K562 (cell line): ENCODE data around the gene PTGIS. TPM values are rescaled to one million over a fixed set of nuclear protein-coding genes. Genes with fewer than 3 reads are reported as not detected.

Experiments
- ILK ChIP-seq: fragments of 450-650 bp; IDR thresholded peaks from 2 replicates; pipeline ENCODE4 v1.6.1; 2016; ENCODE audit warnings: missing genetic modification characterization, low read depth, mild to moderate bottlenecking, missing compliant biosample characterization, moderate library complexity, borderline replicate concordance
- MYC ChIP-seq, 2 experiments: fragments of 250-450 bp in 1 of 2; sonication (Bioruptor Pico) in 1 of 2; IDR thresholded peaks; 2 replicates each; pipeline versions ENCODE4 v1.5.1 to v1.6.1; 2012 to 2021; ENCODE audit warnings: low read depth in 2 of 2, borderline replicate concordance in 1 of 2, improper control_type of control experiment in 1 of 2, low read length in 1 of 2, mild to moderate bottlenecking in 1 of 2, moderate library complexity in 1 of 2
- SMARCB1 ChIP-seq: IDR thresholded peaks from 2 replicates; pipeline ENCODE4 v1.6.1; 2011; ENCODE audit warnings: improper control_type of control experiment, low read depth; ENCODE audit not compliant: insufficient read length
- polyA plus RNA-seq, 8 experiments: library from polyadenylated mRNA; depleted of rRNA in 4 of 8; stranded (reverse) in 5 of 8; unstranded in 3 of 8; fragments of >200 nt; fragmentation: Nextera tagmentation in 2 of 8; fragmentation: Illumina TruSeq in 1 of 8; extraction: Ambion mirVana in 2 of 8; extraction: Trizol in 1 of 8; gene quantifications; 2 replicates each; pipeline versions ENCODE4 v1.2.1 to v1.2.3, GENCODE V29; 2011 to 2014; ENCODE audit warnings: inconsistent platforms in 1 of 8, missing spikeins in 1 of 8
- total RNA-seq, 7 experiments: library from RNA; depleted of rRNA in 6 of 7; stranded (reverse); fragments of >200 nt in 6 of 7; fragmentation: Illumina TruSeq in 2 of 7; extraction: Trizol in 2 of 7; gene quantifications; 2 replicates each; pipeline versions ENCODE4 v1.2.1 to v1.2.3, GENCODE V29; 2011 to 2021; ENCODE audit warnings: low replicate concordance in 1 of 7
- TF ChIP-seq, protein P1 (sequence below): sonication (generic); formaldehyde crosslinking; IDR thresholded peaks from 2 replicates; pipeline ENCODE4 v1.8.0; 2022; ENCODE audit warnings: missing genetic modification reagents, mild to moderate bottlenecking, borderline replicate concordance
- TF ChIP-seq, protein P2 (sequence below): fragments of 450-650 bp; IDR thresholded peaks from 2 replicates; pipeline ENCODE4 v1.6.1; 2016; ENCODE audit warnings: borderline replicate concordance

The PTGIS gene
- total and polyA plus RNA-seq, 9 of the 15 experiments (the other 6 are each of a cell fraction or from before 2014, with no cell fraction given): not detected

DNA sequence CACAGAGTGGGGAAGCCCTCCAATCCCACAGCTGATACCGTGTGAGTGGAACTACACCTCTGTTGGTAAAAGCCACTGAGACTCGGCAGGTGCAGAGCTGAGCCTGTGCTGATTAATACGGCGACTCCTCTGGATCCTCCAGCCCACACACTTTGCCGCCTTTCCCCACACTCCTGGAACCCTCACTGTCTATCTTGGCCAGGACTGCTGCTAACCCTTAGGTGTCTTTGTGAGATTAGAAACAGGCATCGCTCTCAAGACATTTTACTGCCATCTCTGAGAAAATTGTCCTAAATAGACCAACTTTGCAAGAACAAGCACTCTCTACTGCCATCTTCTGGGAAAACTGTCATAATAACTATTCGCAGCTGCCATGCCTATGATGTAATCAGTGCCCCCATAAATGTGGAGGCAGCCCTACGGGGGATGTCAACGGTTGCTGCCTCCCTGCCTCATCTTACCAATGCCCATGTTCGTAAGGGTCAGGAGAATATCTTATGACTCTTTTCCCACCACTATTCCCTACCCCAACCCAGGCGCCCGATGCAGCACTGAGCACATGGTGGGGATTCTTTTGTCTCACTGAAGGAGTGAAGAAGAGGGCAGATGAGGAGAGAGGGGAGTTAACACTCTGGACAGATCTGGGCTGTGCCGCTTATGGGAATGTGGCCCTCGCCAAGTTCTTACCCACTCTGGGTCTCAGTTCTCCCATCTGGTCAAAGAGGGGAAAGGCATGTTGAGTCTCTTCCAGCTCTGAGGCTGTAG lies 59.3 kb downstream of the PTGIS start (continued):
- TF ChIP-seq, protein P1, sequence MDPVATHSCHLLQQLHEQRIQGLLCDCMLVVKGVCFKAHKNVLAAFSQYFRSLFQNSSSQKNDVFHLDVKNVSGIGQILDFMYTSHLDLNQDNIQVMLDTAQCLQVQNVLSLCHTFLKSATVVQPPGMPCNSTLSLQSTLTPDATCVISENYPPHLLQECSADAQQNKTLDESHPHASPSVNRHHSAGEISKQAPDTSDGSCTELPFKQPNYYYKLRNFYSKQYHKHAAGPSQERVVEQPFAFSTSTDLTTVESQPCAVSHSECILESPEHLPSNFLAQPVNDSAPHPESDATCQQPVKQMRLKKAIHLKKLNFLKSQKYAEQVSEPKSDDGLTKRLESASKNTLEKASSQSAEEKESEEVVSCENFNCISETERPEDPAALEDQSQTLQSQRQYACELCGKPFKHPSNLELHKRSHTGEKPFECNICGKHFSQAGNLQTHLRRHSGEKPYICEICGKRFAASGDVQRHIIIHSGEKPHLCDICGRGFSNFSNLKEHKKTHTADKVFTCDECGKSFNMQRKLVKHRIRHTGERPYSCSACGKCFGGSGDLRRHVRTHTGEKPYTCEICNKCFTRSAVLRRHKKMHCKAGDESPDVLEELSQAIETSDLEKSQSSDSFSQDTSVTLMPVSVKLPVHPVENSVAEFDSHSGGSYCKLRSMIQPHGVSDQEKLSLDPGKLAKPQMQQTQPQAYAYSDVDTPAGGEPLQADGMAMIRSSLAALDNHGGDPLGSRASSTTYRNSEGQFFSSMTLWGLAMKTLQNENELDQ: no peak
- TF ChIP-seq SMARCB1 (no peak), MYC (IDR thresholded peaks at IDR 0.05; ENCODE audit: low read depth, low read length) (0 out of 2 replicates have a peak, but pooled peaks have one; percentile 20), MYC (CRISPR knock-in tag; IDR thresholded peaks at IDR 0.05; ENCODE audit: borderline replicate concordance, low read depth) (no peak), ILK (tag) (no peak)
- TF ChIP-seq, protein P2, sequence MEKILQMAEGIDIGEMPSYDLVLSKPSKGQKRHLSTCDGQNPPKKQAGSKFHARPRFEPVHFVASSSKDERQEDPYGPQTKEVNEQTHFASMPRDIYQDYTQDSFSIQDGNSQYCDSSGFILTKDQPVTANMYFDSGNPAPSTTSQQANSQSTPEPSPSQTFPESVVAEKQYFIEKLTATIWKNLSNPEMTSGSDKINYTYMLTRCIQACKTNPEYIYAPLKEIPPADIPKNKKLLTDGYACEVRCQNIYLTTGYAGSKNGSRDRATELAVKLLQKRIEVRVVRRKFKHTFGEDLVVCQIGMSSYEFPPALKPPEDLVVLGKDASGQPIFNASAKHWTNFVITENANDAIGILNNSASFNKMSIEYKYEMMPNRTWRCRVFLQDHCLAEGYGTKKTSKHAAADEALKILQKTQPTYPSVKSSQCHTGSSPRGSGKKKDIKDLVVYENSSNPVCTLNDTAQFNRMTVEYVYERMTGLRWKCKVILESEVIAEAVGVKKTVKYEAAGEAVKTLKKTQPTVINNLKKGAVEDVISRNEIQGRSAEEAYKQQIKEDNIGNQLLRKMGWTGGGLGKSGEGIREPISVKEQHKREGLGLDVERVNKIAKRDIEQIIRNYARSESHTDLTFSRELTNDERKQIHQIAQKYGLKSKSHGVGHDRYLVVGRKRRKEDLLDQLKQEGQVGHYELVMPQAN: no peak
